ENCODE results near the gene C14orf119.

The C14orf119 gene

GRCh38 chr14:23095196-23096108 lies at the start of gene C14orf119:
Gene C14orf119 (plus strand): TSS chr14:23095505. CDS start chr14:23097659, 2,154 bp downstream.
- Histone ChIP-seq H3K27me3 (ENCODE audit: control insufficient read depth, insufficient read depth, low read length) (no peaks in the 10 kb centered on the region), H3K4me1 (ENCODE audit: control insufficient read depth, insufficient read depth, low read length) (no peaks in the 10 kb centered on the region), H3K36me3 (ENCODE audit: control insufficient read depth, insufficient read depth, low read length) (peaks cover 12% of the 10 kb centered on the region), H3K9ac (ENCODE audit: low read depth, low read length) (peak within 1 kb of the TSS; percentile 98), H3K4me3 (ENCODE audit: low read depth, low read length) (peak within 1 kb of the TSS; percentile 96), H3K9me3 (ENCODE audit: control insufficient read depth, insufficient read depth, low read length) (no peaks in the 10 kb centered on the region)

GRCh38 chr14:23047034-23047634 lies 48.2 kb upstream of the C14orf119 start:
- H3K9ac ChIP-seq (ENCODE audit: low read depth, low read length) = no peak overlapping the region
- H3K4me1 ChIP-seq (ENCODE audit: control insufficient read depth, insufficient read depth, low read length) = no peaks in the 10 kb centered on the region
- H3K27me3 ChIP-seq (ENCODE audit: control insufficient read depth, insufficient read depth, low read length) = no peaks in the 10 kb centered on the region
- H3K9me3 ChIP-seq (ENCODE audit: control insufficient read depth, insufficient read depth, low read length) = no peaks in the 10 kb centered on the region
- H3K4me3 ChIP-seq (ENCODE audit: low read depth, low read length) = no peak overlapping the region
- peaks cover 5% of the 10 kb centered on the region for H3K36me3 ChIP-seq (ENCODE audit: control insufficient read depth, insufficient read depth, low read length)

- Histone ChIP-seq H3K4me3 (ENCODE audit: low read depth, low read length) (no peak overlapping the region), H3K9me3 (ENCODE audit: control insufficient read depth, insufficient read depth, low read length) (no peaks in the 10 kb centered on the region), H3K27me3 (ENCODE audit: control insufficient read depth, insufficient read depth, low read length) (no peaks in the 10 kb centered on the region), H3K9ac (ENCODE audit: low read depth, low read length) (no peak overlapping the region), H3K36me3 (ENCODE audit: control insufficient read depth, insufficient read depth, low read length) (peaks cover 5% of the 10 kb centered on the region), H3K4me1 (ENCODE audit: control insufficient read depth, insufficient read depth, low read length) (no peaks in the 10 kb centered on the region)
Observed at GRCh38 chr14:23047751-23048693, 47.3 kb upstream of the C14orf119 start.

- Histone ChIP-seq H3K36me3 (ENCODE audit: control insufficient read depth, insufficient read depth, low read length) (peaks cover 7% of the 10 kb centered on the region), H3K27me3 (ENCODE audit: control insufficient read depth, insufficient read depth, low read length) (no peaks in the 10 kb centered on the region), H3K4me3 (ENCODE audit: low read depth, low read length) (no peak overlapping the region)
Observed at GRCh38 chr14:23049011-23049410, 46.3 kb upstream of the C14orf119 start.

GRCh38 chr14:23051141-23052057 lies 43.9 kb upstream of the C14orf119 start:
- no peaks in the 10 kb centered on the region for H3K27me3 ChIP-seq (ENCODE audit: control insufficient read depth, insufficient read depth, low read length)
- H3K9me3 ChIP-seq (ENCODE audit: control insufficient read depth, insufficient read depth, low read length) = no peaks in the 10 kb centered on the region
- H3K9ac ChIP-seq (ENCODE audit: low read depth, low read length) = no peak overlapping the region
- H3K36me3 ChIP-seq (ENCODE audit: control insufficient read depth, insufficient read depth, low read length) = peaks cover 9% of the 10 kb centered on the region
- H3K4me3 ChIP-seq (ENCODE audit: low read depth, low read length) = no peak overlapping the region
- H3K4me1 ChIP-seq (ENCODE audit: control insufficient read depth, insufficient read depth, low read length) = peaks cover 5% of the 10 kb centered on the region

More at GRCh38 chr14:23049011-23049410, 46.3 kb upstream of the C14orf119 start:
- Histone ChIP-seq H3K9me3 (ENCODE audit: control insufficient read depth, insufficient read depth, low read length) (no peaks in the 10 kb centered on the region), H3K4me1 (ENCODE audit: control insufficient read depth, insufficient read depth, low read length) (no peaks in the 10 kb centered on the region), H3K9ac (ENCODE audit: low read depth, low read length) (no peak overlapping the region)

GRCh38 chr14:23052182-23052623 lies 43.1 kb upstream of the C14orf119 start:
- Histone ChIP-seq H3K9ac (ENCODE audit: low read depth, low read length) (no peak overlapping the region), H3K9me3 (ENCODE audit: control insufficient read depth, insufficient read depth, low read length) (no peaks in the 10 kb centered on the region), H3K27me3 (ENCODE audit: control insufficient read depth, insufficient read depth, low read length) (peaks cover 3% of the 10 kb centered on the region), H3K4me3 (ENCODE audit: low read depth, low read length) (no peak overlapping the region), H3K36me3 (ENCODE audit: control insufficient read depth, insufficient read depth, low read length) (peaks cover 9% of the 10 kb centered on the region), H3K4me1 (ENCODE audit: control insufficient read depth, insufficient read depth, low read length) (peaks cover 5% of the 10 kb centered on the region)

GRCh38 chr14:23052671-23053070 lies 42.6 kb upstream of the C14orf119 start:
- Histone ChIP-seq H3K9me3 (ENCODE audit: control insufficient read depth, insufficient read depth, low read length) (no peaks in the 10 kb centered on the region), H3K9ac (ENCODE audit: low read depth, low read length) (no peak overlapping the region), H3K4me1 (ENCODE audit: control insufficient read depth, insufficient read depth, low read length) (peaks cover 5% of the 10 kb centered on the region), H3K36me3 (ENCODE audit: control insufficient read depth, insufficient read depth, low read length) (peaks cover 9% of the 10 kb centered on the region), H3K4me3 (ENCODE audit: low read depth, low read length) (no peak overlapping the region), H3K27me3 (ENCODE audit: control insufficient read depth, insufficient read depth, low read length) (peaks cover 3% of the 10 kb centered on the region)

GRCh38 chr14:23053426-23053825 lies 41.9 kb upstream of the C14orf119 start:
- Histone ChIP-seq H3K36me3 (ENCODE audit: control insufficient read depth, insufficient read depth, low read length) (peaks cover 9% of the 10 kb centered on the region), H3K9me3 (ENCODE audit: control insufficient read depth, insufficient read depth, low read length) (no peaks in the 10 kb centered on the region), H3K27me3 (ENCODE audit: control insufficient read depth, insufficient read depth, low read length) (peaks cover 3% of the 10 kb centered on the region), H3K9ac (ENCODE audit: low read depth, low read length) (no peak overlapping the region), H3K4me3 (ENCODE audit: low read depth, low read length) (no peak overlapping the region), H3K4me1 (ENCODE audit: control insufficient read depth, insufficient read depth, low read length) (peaks cover 7% of the 10 kb centered on the region)

- H3K9me3 ChIP-seq (ENCODE audit: control insufficient read depth, insufficient read depth, low read length) = no peaks in the 10 kb centered on the region
- peaks cover 3% of the 10 kb centered on the region for H3K27me3 ChIP-seq (ENCODE audit: control insufficient read depth, insufficient read depth, low read length)
- H3K4me3 ChIP-seq (ENCODE audit: low read depth, low read length) = no peak overlapping the region
- H3K4me1 ChIP-seq (ENCODE audit: control insufficient read depth, insufficient read depth, low read length) = peaks cover 7% of the 10 kb centered on the region
- H3K36me3 ChIP-seq (ENCODE audit: control insufficient read depth, insufficient read depth, low read length) = peaks cover 16% of the 10 kb centered on the region
- no peak overlapping the region for H3K9ac ChIP-seq (ENCODE audit: low read depth, low read length)
Observed at GRCh38 chr14:23054000-23054811, 41.1 kb upstream of the C14orf119 start.

- Histone ChIP-seq H3K4me3 (ENCODE audit: low read depth, low read length) (no peak overlapping the region), H3K4me1 (ENCODE audit: control insufficient read depth, insufficient read depth, low read length) (peaks cover 7% of the 10 kb centered on the region), H3K36me3 (ENCODE audit: control insufficient read depth, insufficient read depth, low read length) (peaks cover 16% of the 10 kb centered on the region), H3K9me3 (ENCODE audit: control insufficient read depth, insufficient read depth, low read length) (no peaks in the 10 kb centered on the region), H3K9ac (ENCODE audit: low read depth, low read length) (no peak overlapping the region), H3K27me3 (ENCODE audit: control insufficient read depth, insufficient read depth, low read length) (peaks cover 3% of the 10 kb centered on the region)
Observed at GRCh38 chr14:23055147-23055550, 40.2 kb upstream of the C14orf119 start.
